DMS53 treated with DMSO at 0.1 percent for 48 hours (cell line): Measurements from ENCODE around the gene MGAM2.
A peak's percentile ranks its signal among the peaks of the same experiment; 100 is the strongest.

Experiments used
- DNase-seq: peaks from one replicate; lab custom pipeline; 2025; ENCODE audit not compliant: unreplicated experiment; lab: John Stamatoyannopoulos, UW

Gene MGAM2

GRCh38 chr7:142120524-142120923 lies 9.0 kb downstream of the MGAM2 start:
- no peak for DNase-seq

- no peak for DNase-seq
These were observed 11.7 kb downstream of the MGAM2 start for GRCh38 chr7:142123184-142123583.

GRCh38 chr7:142125256-142125955 lies 13.9 kb downstream of the MGAM2 start:
- no peak for DNase-seq

GRCh38 chr7:142130267-142130666 lies 18.7 kb downstream of the MGAM2 start:
- no peak for DNase-seq

- DNase-seq, result no peak
These were observed 20.1 kb downstream of the MGAM2 start for GRCh38 chr7:142131439-142132185.

GRCh38 chr7:142133731-142134148 lies 22.2 kb downstream of the MGAM2 start:
- no peak for DNase-seq

GRCh38 chr7:142134909-142135308 lies 23.4 kb downstream of the MGAM2 start:
- DNase-seq, result no peak

- DNase-seq, result no peak
These were observed 27.5 kb downstream of the MGAM2 start for GRCh38 chr7:142138996-142139395.

GRCh38 chr7:142139597-142140400 lies 28.3 kb downstream of the MGAM2 start:
- no peak for DNase-seq

- DNase-seq, result no peak
These were observed 29.0 kb downstream of the MGAM2 start for GRCh38 chr7:142140401-142140959.

GRCh38 chr7:142142702-142143101 lies 31.2 kb downstream of the MGAM2 start:
- no peak for DNase-seq

- no peak for DNase-seq
These were observed 34.6 kb downstream of the MGAM2 start for GRCh38 chr7:142146124-142146523.

GRCh38 chr7:142150356-142150755 lies 38.8 kb downstream of the MGAM2 start:
- no peak for DNase-seq

- DNase-seq, result no peak
These were observed 39.4 kb downstream of the MGAM2 start for GRCh38 chr7:142150869-142151268.

GRCh38 chr7:142152076-142152475 lies 40.6 kb downstream of the MGAM2 start:
- no peak for DNase-seq

- peak; percentile 6 for DNase-seq
These were observed 41.9 kb downstream of the MGAM2 start for GRCh38 chr7:142153400-142153799.

GRCh38 chr7:142158736-142159496 lies 47.4 kb downstream of the MGAM2 start:
- no peak for DNase-seq

- DNase-seq, result no peak
These were observed 50.4 kb downstream of the MGAM2 start for GRCh38 chr7:142161921-142162320.

- no peak for DNase-seq
These were observed 57.2 kb downstream of the MGAM2 start for GRCh38 chr7:142168746-142169145.

- DNase-seq, result no peak
These were observed 61.4 kb downstream of the MGAM2 start for GRCh38 chr7:142172932-142173331.

- DNase-seq, result no peak
These were observed 62.9 kb downstream of the MGAM2 start for GRCh38 chr7:142174441-142174840.
